Neural cell (in vitro differentiated cells): ENCODE data around the gene IGLL5.

Experiments used
- CTCF ChIP-seq: fragments of 450-650 bp; IDR thresholded peaks from 2 replicates; pipeline ENCODE4 v1.5.1; 2014; ENCODE audit warnings: antibody characterized with exemption, mild to moderate bottlenecking, moderate library complexity; ENCODE audit not compliant: poor library complexity, severe bottlenecking
- EP300 ChIP-seq: fragments of 450-650 bp; conservative IDR thresholded peaks from 2 replicates; pipeline ENCODE4 v1.6.1; 2014; ENCODE audit warnings: antibody characterized with exemption, mild to moderate bottlenecking, moderate library complexity; ENCODE audit not compliant: poor library complexity, severe bottlenecking
- EZH2 ChIP-seq: fragments of 200-600, 300-800 bp; shearing (Covaris generic), sonication (generic); IDR thresholded peaks from 2 replicates; pipeline ENCODE4 v1.6.1; 2014; ENCODE audit warnings: antibody characterized with exemption, low read length, borderline replicate concordance, mild to moderate bottlenecking; ENCODE audit not compliant: insufficient read depth, poor library complexity, severe bottlenecking
- MXI1 ChIP-seq: fragments of 450-650 bp; conservative IDR thresholded peaks from 2 replicates; pipeline ENCODE4 v1.6.1; 2014; ENCODE audit warnings: antibody characterized with exemption, mild to moderate bottlenecking; ENCODE audit not compliant: poor library complexity, severe bottlenecking
- POLR2AphosphoS5 ChIP-seq: IDR thresholded peaks from 2 replicates; pipeline ENCODE4 v1.6.1; 2012
- RAD21 ChIP-seq: fragments of 450-650 bp; conservative IDR thresholded peaks from 2 replicates; pipeline ENCODE4 v1.6.1; 2014; ENCODE audit warnings: antibody characterized with exemption, mild to moderate bottlenecking, moderate library complexity
- REST ChIP-seq: IDR thresholded peaks from 2 replicates; pipeline ENCODE4 v1.6.1; 2012; ENCODE audit warnings: borderline replicate concordance
- SMC3 ChIP-seq: fragments of 450-650 bp; conservative IDR thresholded peaks from 2 replicates; pipeline ENCODE4 v1.6.1; 2014; ENCODE audit warnings: antibody characterized with exemption, mild to moderate bottlenecking, moderate library complexity; ENCODE audit not compliant: poor library complexity
- TAF1 ChIP-seq: IDR thresholded peaks from 2 replicates; pipeline ENCODE4 v1.6.1; 2012; ENCODE audit warnings: low read depth

GRCh38 chr22:22935056-22935545, 47.5 kb downstream of the IGLL5 start:
- TF ChIP-seq CTCF (no peak), EP300 (no peak), POLR2AphosphoS5 (no peak), EZH2 (no peak), MXI1 (no peak), SMC3 (no peak), REST (no peak), RAD21 (no peak), TAF1 (no peak)
